NOMO-1 treated with DMSO at 0.1 percent for 48 hours (cell line): ENCODE measurements around the gene RPL10.

ENCODE experiments used
- DNase-seq: peaks from one replicate; lab custom pipeline; 2025; ENCODE audit not compliant: unreplicated experiment; lab: John Stamatoyannopoulos, UW

The RPL10 gene

DNA sequence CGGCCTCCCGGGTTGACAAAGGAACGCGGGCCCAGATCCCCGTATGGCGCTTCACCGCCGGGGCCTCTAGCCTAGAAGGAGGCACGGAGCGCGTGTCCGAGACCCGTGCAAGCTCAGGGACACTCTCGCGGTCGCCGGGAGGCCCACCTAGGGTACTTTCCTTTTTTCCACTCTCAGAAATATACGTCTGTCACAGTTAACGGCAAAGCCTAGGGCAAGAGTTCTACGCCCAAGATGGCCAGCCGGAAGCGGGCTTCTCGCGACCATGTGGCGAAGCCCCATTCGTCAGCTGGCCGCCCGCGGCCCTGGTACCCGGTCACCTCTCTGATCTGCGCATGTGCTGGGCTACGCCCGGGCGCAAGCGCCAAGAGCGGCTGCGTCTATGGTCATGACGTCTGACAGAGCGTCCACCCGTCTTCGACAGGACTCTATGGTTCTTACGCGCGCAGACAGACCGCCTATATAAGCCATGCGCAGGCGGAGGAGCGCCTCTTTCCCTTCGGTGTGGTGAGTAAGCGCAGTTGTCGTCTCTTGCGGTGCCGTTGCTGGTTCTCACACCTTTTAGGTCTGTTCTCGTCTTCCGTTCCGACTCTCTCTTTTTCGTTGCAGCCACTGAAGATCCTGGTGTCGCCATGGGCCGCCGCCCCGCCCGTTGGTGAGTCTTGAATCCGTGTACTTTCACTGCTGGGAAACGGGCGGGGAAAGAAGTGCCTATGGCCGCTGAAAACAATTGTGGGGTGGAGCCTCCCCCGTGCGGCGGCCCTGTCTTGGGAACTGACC, at the start of gene RPL10:
Gene RPL10, plus strand, starts transcription at position 490 of the 780 bp plus-strand sequence. Its CDS starts 143 bp downstream, at position 633.
- DNase-seq = peak; percentile 88

DNA sequence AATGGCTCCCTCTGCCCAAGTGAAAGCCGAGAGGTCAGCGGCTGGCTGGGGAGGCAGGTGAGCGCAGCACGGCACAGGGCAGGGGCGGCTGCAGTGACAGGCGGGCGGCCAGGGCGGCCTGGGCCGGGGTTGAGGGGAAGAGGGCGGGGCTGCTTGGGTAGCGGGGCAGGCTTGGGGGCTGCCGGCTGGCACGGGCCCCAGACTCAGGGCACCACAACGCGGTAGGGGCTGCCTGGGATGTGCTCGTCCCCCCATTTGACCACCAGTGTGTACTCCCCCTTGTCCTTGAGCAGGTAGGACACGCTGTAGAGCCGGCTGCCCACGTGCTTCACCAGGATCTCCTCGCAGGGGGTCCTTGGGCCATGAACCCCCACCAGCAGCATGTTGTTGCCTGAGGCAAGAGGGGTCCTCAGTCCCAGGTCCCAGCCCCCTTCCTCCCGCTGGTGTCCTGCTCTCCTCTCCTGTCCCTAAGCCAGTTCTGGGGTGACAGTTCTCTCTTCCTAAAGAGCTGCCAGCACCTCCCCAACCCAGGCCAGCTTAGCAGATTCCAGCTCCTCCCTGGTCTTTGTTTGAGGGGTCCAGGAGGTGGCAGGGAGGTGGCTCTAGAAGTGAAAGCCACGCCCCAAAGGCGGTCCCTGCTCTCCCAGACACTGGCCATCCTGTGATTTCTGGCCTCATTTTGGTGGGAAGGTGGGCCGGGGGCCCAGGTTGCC, 49.4 kb upstream of the RPL10 start:
- DNase-seq = no peak

DNA sequence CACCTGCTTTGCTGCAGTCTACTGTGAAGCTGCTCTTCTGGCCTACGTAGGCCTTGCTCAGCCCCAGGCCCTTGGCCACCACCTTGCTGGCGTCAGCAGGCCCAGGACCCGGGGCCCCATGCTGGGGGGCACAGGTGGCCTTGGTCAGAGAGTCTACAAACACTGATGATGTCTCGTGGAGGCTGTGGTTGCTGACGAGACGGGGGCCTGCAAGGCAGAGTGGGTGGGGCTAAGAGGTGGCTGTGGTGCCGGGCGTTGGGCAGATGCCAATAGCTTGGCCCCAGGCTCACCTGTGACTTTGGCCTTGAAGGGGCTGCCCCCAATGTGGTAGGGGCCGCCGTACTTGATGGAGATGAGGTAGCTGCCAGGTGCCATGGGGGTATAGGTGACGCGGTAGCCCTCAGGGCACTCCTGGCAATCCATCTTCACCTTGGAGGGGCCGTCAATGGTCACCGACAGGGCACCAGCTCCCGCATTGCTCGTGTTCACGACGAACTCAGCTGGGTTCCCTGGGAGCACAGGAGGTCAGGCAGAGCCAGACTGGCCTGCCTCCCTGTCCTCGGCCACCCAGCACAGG, 48.7 kb upstream of the RPL10 start:
- no peak for DNase-seq

DNA sequence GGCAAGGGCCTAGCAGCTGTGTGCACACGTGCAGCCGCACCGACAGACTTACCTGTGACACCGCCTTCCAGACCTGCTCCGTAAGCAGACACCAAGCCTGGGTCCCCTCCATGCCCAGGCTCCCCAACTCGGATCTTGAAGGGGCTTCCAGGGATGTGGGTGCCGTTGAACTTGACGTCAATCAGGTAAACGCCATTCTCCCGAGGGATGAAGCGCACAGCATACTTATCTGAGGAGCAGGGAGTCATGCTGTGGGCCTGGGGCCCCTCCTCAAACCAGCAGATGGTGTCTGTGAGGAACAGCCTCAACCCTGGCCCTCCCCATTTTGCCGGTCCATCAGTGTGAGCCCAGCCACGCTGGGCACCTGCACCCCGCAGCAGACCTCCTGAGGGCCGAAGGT, 48.2 kb upstream of the RPL10 start:
- DNase-seq = no peak

DNA sequence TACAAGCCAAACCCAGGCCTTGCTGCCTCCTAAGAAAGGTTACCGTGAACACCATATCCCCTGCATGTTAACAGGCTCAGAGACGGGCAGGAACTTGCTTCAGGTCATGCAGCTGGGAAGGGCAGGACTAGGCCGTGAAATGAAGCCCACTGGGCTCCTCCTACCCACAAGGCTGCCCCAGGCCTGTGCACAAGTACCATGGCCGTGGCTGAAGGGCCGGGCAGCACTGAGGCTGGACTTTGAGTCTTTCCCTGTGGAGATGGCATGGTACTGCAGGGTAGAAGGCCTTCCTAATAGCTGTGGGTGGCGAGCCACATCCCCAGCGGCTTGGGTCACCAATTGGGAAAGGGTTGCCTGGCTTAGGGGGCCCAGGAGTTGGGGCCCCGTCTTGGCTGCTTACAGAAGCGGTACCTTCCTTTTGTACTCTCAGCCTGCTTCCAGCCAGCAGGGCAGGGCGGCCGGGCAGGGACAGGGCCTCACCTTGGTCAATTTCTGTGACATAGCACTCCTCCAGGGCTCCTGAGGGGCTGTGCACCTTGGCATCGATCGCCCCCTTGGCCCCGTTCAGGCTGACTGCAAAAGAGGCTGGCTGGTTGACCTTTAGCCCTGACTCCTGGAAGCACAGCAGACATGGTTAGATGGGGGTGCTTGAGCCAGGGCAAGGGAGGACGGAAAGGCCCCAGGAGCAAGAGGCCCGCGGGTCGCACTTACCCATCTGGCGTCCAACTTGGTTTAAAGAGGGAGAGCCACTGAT, 47.6 kb upstream of the RPL10 start:
- DNase-seq = no peak

DNA sequence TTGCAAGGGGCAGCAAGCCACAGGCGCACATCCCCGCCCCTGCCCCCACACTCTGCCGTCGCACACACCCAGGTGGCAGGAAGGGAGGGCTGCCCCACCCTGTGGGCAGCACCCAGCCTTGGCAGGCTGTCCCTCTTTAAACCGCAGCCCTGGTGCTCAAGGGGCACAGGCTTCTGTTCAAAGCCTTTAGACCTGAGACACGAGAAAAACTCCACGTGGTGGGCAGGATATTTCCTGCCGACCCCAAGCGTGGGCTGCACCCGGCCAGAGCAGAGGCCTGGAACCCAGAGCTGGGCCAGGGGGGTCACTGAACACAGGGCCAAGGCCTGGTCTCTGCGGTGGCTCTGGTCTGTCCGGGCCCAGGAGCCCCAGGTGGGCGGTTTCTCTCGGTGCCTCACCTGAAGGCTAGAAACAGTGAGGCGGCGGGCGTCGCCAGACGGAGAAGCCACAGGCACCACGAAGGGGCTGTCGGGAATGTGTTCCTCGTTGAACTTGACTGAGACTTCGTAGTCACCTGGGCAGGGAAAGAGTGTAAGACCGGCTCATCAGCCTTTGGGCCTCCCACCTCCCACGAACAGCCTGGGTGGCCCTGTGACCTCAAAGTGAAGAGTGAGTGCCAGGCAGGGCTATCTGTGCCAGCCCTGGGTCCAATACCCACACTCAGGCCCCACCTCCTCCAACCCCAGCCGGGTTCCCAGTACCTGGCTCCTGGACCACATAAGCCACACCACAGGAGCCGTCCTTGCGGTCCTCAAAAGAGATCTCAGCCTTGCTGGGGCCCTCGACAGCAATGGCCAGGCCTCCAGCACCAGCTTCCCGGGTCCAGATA, 46.8 kb upstream of the RPL10 start:
- no peak for DNase-seq

DNA sequence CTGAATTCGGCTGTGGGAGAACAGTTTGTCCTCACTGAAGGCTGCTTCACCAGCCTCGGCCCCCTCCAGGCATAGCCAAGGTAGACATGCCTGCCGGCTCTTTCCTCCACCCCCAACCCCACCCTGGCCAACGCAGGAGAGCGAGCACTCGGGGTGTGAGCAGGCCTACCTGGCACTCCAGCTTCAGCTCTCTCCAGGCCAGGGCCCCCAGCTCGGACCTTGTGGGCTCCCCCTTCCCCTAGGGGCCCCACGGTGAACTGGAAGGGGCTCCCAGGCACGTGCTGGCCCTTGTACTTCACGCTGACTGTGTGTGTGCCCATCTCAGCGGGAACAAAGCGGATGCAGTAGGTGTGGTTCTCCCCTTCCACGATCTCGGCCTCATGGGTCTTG, 46.2 kb upstream of the RPL10 start:
- no peak for DNase-seq

DNA sequence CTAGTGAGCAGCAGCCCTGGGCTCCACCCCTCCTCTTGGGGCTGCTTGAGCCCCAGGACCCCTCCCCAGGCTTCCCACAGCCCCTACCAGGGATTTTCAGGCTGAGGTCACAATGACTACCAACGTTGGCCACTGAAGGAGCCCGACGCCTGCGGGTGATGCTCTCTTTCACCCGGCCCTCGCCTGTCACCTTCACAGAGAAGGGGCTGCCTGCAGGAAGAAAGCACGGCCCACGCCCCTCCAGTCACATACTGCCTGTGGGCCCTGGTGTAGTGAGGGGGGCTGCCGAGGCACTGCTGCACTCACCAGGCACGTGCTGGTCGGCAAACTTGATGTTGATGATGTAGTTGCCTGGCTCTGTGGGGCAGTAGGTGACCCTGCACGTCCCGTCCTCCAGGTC, 45.7 kb upstream of the RPL10 start:
- no peak for DNase-seq

DNA sequence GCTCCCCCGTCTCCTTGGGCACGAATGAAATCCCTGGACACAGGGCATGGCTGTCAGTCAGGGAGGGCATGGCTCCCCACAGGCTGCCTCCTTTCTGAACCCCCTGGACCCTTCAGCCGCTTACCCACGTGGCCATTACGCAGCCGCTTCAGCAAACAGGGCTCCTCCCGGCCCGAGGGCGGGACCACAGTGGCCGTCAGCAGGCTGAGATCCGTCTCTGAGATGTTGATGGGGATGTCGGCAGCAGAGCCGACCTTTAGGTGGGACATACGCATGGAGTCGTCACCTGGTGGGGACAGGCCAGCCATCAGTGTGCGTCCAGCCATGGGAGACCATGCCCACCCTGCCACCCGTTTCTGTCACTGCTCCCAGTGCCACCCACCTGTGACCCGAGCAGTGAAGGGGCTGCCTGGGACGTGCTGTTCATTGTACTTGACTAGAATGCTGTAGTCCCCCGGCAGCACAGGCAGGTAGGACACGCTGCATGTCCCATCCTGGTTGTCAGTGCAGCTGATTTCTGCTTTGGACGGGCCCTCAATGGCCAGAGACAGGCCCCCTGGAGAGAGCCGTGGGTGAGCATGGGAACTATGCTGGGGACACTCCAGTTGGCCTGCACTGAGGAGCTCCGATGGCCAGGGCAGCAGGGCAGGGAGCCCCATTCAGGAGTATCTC, 44.9 kb upstream of the RPL10 start:
- DNase-seq = no peak

DNA sequence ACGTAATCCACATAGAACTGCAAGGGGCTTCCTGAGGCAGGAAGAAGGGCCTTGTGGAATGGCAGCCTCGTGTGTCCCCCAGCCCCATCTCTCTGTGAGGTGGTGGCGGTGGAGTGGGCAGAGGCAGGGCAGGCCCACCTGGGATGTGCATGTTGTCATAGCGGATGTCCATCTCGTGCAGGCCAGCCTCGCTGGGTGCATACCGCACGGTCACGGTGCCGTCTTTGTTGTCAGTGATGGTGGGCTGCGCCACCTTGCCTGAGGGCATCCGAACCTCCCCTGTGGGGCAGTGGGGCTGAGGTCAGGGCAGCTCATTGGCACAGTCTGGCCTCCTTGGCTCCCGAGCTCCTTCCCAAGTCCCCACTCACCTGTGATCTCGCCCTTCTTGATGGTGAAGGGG, 44.2 kb upstream of the RPL10 start:
- no peak for DNase-seq

DNA sequence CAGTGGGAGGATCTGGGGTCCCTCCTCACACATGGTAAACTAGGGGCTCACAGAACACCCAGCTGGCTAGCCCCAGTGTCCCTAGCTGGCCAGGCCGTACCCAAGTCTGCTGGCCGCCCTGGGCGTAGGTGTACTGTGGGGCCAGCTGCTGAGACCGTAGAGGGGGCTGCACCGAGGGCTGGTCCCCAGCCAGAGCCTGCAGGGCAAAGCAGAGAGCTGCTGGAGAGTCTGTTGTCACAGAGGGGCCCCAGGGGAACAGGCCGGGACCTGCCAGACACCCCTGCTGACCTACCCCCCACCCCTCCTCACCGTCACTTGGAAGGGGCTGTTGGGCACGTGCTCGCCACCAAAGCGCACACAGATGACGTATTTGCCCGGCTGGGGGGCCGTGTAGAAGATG, 43.7 kb upstream of the RPL10 start:
- no peak for DNase-seq

DNA sequence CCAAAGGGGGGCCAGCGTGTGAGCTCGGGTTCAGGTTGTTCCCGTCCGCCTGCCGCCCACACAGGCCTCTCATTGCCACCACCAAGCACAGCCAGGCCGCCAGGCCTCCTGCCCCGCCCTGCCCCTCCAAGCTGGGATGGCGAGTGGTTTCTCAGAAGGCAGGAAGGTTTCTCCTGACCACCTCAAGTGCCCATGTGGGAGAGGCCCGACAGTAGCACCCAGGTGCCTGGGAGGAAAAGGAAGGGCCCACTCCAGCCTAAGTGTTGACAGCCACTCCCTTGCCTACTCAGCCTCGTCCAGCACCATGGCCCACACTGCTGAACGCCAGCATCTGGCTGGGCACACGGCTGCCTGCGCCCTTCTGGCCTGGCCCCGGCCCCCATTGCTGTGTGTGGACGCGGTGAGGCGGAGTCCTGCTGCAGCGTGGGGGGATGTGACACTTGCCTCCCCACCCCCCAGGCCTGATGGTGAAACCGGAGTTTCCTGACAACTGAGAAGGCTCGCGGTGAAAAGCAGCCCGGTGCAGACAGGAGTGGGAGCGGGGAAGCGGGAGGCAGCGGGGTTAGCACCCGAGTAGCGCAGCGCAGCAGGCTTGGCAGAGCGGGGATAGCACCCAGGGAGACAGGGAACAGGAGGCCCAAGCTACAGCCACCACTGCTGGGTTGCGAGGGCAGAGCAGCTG, 42.9 kb upstream of the RPL10 start:
- DNase-seq = no peak

DNA sequence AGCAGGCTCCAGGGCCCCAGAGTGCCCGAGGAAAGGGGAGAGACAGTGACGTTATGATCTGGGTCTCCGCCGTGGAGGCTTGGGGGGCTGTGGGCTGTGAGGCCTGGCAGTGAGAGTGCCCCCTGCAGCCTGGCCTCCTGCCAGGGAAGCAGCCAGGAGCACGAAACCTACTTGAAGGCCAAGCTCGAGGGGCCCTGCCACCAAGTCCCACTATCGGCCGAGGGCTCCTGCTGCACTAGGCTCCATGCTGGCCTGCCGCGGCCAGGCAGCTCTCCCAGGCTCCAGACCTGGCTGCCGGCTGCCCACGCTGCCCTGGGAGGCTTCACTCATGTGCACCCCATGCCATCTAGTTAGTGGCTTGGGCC, 42.4 kb upstream of the RPL10 start:
- no peak for DNase-seq

DNA sequence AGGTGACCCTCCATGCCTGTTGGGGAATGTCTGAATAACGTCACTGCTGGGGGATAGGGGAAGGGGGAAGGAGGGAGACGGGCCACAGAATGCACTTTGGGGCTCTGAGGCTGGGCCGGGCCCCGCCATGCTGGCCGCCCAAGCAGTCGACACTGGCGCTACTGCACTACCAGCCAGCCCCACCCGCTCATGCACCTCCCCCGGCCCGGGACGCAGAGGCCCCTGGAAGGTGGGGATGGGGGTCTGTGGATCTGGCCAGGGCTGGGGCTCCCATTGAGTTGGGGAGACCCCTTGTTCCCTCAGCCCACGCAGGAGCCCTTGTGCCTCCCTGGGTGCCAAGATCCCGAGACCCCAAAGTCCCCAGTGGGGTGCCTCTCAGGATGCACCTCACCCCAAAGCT, 41.6 kb upstream of the RPL10 start:
- DNase-seq = no peak

DNA sequence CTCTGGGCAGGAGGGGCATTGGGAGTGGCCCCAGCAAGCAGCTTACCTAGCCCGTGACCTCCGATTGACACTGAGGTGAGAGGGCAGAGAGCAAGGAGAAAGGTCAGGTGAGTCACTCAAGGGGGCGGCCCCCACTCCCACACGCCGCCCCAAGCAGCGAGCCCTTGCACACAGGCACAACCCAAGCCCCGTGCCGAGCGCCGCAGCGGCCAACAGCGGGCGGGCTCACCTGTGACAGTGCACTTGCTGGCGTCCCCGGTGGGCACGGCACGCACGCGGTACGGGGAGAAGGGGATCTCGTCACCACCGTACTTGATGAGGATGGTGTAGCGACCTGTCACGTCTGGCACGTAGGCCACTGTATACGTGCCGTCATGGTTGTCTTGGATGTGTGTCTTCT, 41.0 kb upstream of the RPL10 start:
- no peak for DNase-seq

DNA sequence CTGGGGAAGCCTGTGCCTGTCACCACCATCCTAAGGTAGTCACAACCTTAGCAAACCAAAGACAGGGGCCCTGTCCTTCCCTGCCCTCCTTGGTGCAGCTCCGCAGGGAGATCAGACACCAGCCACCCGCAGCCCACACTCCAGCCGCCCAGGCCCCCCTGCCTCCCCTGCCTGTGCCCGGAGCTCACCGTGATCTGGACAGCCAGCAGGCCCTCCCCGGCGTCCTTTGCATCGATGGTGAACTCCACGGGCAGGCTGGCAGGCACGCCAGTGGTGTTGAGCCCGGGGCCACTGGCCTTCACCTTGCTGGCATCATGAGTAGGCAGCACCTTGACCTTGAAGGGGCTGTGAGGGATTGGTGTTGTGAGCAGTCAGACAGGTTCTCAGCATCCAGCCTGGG, 40.2 kb upstream of the RPL10 start:
- no peak for DNase-seq

DNA sequence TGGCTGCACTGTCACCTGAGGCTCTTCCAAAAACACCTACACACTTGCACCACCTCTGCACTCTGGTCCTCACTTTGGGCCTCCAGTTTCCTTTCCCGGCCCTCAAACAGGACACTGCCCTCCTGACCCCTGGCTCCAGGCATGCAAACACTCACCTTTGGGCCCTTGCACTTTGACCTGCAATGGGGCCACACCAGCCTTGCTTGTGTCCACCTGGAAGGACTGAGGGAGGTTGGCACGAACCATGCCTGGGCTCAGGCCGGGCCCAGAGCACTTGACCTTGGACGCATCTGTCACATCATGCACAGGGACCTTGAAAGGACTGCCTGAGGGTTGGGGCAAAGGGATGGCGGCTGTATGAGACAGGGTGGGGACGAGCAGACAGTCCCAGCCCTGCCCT, 39.3 kb upstream of the RPL10 start:
- DNase-seq = no peak

DNA sequence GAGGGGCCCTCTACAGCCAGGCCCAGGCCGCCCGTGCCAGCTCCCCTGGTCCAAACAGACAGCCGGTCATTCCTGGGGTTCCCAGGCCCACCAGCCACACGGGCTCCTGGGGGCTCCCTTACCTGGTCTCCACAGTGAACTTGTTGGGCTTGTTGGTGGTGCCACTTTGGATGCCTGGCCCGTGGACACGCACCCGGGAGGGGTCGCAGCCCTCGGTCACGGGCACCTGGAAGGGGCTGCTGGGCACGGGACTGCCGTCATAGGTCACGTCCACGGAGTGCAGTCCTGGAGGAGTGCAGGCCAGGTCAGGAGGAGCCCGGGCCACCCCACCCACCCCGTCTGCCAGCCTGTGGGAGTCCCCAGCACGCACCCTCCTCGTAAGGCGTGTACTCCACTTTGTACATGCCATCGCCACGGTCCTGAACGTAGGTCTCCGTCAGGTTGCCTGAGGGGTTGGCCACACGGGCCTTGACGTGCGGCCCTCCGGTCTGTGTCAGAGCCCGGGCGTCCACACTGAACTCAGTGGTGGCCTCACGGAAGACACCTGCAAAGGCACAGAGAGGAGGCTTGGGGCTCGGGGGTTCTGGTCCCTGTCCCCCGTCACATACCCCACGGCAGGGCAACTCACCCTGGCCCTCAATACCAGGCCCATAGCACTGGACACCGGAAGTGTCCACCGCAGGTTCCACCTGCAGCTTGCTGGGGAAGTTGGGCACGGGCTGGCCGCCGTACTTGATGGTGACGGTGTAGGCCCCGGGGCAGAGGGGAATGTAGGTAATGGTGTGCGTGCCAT, 38.6 kb upstream of the RPL10 start:
- no peak for DNase-seq

DNA sequence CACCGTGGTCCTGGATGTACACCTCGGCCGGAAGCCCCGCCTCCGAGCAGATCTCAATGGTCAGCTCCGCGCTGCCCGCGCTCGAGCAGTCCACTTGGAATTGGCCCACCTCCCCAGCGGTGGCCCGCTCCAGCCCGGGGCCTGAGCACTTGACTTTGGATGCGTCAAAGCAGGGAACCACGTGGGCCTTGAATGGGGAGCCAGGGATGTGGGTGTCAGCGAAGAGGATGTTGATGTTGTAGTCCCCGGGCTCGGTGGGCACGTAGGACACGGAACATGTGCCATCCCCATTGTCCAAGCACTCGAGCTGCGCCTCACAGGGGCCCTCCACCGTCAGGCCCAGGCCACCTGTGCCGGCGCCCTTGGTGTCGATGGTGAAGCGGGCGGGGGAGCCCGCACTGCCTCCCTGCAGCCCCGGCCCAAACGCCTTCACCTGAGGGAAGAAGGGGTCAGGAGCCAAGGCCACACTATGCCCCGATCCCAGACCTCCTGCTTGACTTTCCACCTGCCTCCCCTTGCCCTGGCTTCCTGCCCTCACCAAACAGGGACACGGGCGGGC, 37.9 kb upstream of the RPL10 start:
- DNase-seq = no peak
